Measurements from ENCODE around the gene SDCCAG8. TPM values are rescaled to one million over a fixed set of nuclear protein-coding genes. Genes with fewer than 3 reads are reported as not detected.
"Not testable (repeated sequence)": the region's sequence is repeated elsewhere in the genome, so short reads cannot be mapped to it uniquely, and the experiment has no call there.

SDCCAG8 gene
- total RNA-seq, 1 donor from 2014 or later: 48.0 TPM

DNA sequence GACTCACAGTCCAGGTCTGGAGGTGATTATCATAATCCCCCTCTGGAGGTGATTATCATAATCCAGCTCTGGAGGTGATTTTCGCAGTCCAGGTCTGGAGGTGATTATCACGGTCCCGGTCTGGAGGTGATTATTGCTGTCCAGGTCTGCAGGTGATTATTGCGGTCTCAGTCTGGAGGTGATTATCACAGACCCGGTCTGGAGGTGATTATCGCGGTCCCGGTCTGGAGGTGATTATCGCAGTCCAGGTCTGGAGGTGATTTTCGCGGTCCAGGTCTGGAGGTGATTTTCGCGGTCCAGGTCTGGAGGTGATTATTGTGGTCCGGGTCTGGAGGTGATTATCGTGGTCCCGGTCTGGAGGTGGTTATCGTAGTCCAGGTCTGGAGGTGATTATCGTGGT lies 76.6 kb downstream of the SDCCAG8 start:
- DNase-seq (ENCODE audit: low read depth, low spot score): no peak

- DNase-seq (ENCODE audit: low read depth, low spot score): no peak
Measured at GRCh38 chr1:243335292-243335691, 79.5 kb downstream of the SDCCAG8 start.

DNA sequence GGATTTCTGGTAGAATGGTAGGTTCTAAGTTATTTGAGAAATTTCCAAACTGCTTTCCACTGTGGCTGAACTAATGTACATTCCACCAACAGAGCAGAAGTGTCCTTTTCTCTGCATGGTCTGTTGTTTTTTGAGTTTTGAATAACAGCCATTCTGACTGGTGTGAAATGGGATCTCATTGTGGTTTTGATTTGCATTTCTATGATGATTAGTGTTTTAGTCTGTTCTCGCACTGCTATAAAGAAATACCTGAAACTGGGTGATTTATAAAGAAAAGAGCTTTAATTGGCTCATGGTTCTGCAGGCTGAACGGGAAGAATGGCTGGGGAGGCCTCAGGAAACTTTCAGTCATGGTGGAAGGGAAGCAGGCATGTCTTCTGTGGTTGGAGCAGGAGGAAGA lies 80.3 kb downstream of the SDCCAG8 start:
- DNase-seq (ENCODE audit: low read depth, low spot score): no peak

DNA sequence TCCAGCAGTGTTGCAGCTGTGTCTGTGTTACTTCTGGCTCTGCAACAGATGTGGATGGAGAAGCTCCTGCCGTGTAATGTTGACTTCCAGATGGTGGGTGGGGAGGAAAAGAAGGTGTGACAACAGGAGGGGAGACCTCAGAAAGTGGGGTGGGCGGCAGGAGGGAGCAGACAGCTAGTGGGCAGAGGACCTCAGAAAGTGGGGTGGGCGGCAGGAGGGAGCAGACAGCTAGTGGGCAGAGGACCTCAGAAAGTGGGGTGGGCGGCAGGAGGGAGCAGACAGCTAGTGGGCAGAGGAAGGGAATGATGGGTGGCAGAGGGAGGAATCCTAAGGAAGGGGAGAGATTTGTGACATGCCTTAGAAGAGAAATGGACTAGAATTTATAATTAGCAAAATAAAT lies 83.0 kb downstream of the SDCCAG8 start:
- DNase-seq (ENCODE audit: low read depth, low spot score): not testable (repeated sequence)

DNA sequence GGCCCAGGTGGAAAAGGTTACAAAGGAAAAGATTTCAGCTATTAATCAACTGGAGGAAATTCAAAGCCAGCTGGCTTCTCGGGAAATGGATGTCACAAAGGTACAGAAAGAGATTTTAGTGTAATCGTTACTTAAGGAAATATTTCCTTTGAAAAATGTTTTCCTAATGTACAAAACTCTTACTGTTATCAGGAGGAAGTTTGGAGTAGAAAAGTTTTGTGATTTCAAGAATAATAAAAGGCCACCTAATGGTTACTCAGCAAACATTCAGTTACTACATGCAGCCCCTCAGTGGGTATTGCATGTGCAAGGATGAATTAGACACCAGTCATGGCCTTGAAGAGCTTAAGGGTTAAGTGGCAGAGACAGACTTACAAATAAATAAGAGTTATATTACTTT lies 85.2 kb downstream of the SDCCAG8 start:
- DNase-seq (ENCODE audit: low read depth, low spot score): no peak

DNA sequence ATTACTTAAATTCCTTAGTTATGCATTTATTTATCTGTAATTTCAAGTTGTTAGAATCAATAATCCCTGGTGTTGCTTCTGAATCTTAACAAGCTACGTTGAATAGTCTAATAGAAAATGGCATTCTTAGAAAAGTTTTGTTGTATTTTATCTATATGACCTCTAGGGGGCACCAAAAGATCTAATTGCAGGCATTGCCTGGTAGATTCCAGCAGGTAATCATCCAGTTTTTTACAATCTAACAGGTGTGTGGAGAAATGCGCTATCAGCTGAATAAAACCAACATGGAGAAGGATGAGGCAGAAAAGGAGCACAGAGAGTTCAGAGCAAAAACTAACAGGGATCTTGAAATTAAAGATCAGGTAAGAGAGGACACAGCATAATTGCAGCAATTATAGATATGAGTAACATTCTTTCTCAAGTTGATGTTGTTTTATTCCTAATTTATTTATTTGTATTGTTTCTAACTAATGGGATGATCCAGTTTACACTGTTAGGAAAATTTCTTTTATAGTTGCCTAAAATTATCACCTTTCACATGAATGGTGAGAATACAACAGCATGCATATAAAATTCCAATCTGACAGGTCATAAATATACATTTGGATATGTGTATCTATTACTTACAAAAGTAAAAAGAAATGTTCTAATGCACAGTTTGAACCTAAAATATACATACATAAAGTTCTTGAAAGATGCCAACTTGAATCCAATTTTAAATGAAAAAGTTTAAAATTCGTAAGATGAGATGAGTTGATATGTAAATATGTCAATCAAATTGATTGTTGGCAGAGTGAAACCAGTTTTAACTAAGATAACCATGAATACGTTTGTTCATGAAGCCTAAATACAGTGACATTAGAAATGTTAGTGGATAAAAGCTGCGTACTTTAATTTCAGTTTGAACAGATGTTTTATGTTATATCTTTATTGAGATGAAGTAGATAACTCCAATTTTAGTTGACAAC lies 88.4 kb downstream of the SDCCAG8 start:
- DNase-seq (ENCODE audit: low read depth, low spot score): no peak

DNA sequence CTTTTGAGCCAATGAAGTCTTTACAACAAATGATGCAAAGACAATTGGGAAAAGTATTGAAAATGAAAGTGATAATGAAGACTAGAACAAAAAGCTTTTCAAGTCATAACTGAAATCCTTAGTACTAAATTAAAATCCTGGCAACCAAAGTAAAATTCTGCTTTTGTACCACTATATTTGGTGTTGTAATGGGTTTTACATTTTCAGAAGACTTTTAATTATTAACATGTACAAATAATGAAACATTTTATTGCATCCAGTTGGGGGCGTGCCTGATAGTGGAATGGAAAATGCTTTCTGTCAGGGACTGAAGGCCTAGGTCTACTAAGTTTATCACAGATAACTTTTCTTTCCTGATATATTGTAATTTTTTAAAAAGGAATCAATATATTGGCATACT lies 89.4 kb downstream of the SDCCAG8 start:
- no peak for DNase-seq (ENCODE audit: low read depth, low spot score)

DNA sequence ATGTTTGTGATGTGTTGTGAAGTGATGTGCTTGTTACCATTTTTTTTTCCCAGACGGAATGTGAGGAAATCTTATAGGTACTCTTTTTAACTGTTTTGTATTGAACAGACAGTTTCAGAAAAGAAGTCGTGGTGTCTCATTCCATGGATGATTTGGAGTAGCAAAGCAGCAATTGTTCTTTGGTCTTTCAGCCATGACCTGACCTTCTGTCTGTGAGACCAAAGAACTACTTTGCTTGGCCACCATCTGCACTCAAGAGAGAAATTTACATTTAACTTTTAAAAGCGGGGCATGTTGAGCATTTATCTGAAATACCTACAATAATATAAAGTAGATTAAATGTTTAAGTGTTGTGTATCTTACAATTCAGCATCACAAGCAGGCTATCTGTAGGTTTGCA lies 90.2 kb downstream of the SDCCAG8 start:
- DNase-seq (ENCODE audit: low read depth, low spot score): no peak

- DNase-seq (ENCODE audit: low read depth, low spot score): no peak
Measured at GRCh38 chr1:243346468-243346867, 90.6 kb downstream of the SDCCAG8 start.

GRCh38 chr1:243348331-243348730 lies 92.5 kb downstream of the SDCCAG8 start:
- no peak for DNase-seq (ENCODE audit: low read depth, low spot score)

- DNase-seq (ENCODE audit: low read depth, low spot score): no peak
Measured at GRCh38 chr1:243349128-243349527, 93.3 kb downstream of the SDCCAG8 start.

GRCh38 chr1:243351337-243351736 lies 95.5 kb downstream of the SDCCAG8 start:
- no peak for DNase-seq (ENCODE audit: low read depth, low spot score)

- no peak for DNase-seq (ENCODE audit: low read depth, low spot score)
Measured at GRCh38 chr1:243354511-243355153, 98.8 kb downstream of the SDCCAG8 start.

DNA sequence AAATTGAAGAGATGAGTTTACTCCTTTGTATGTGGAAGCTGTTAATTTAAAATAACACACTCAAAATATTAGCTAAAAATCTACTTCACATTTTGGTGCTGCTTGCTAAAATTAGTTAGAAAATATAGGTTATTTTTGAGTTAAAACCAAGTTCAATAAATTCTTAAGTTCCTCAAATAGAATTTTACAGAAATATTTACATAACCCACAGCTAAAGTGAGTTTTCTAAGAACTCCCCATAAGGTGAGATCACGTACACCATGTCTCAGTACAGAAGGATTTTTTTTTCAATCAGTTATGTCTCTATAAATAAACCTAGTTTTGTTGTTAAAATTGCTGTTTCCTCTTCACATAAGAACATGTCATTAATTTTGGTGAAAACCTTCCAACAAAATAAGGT lies 108.0 kb downstream of the SDCCAG8 start:
- DNase-seq (ENCODE audit: low read depth, low spot score): no peak

DNA sequence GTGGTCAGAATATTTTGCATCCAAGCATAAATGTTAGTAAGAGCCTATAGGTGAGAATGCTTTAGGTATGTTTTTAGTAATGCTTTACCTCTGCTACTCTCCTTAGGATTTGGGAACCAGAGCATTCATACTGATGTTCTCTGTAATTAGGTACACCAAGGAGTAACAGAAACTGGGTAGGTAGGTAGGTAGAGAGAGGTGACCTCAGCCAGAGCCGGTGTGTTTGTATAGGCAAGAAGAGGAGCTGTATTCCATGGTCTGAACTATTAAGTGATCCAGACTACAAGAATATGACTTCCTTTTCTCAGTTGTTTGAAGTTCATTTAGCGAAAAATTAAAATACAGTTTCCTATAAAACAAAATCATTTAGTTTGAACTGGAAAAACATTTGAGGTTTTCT lies 108.5 kb downstream of the SDCCAG8 start:
- DNase-seq (ENCODE audit: low read depth, low spot score): no peak

- DNase-seq (ENCODE audit: low read depth, low spot score): no peak
Measured at GRCh38 chr1:243364866-243365265, 109.0 kb downstream of the SDCCAG8 start.

GRCh38 chr1:243367314-243367713 lies 111.5 kb downstream of the SDCCAG8 start:
- no peak for DNase-seq (ENCODE audit: low read depth, low spot score)

- no peak for DNase-seq (ENCODE audit: low read depth, low spot score)
Measured at GRCh38 chr1:243374412-243374811, 118.6 kb downstream of the SDCCAG8 start.

GRCh38 chr1:243375596-243375995 lies 119.8 kb downstream of the SDCCAG8 start:
- DNase-seq (ENCODE audit: low read depth, low spot score): no peak

- no peak for DNase-seq (ENCODE audit: low read depth, low spot score)
Measured at GRCh38 chr1:243378669-243379068, 122.8 kb downstream of the SDCCAG8 start.

- DNase-seq (ENCODE audit: low read depth, low spot score): no peak
Measured at GRCh38 chr1:243379208-243379607, 123.4 kb downstream of the SDCCAG8 start.

DNA sequence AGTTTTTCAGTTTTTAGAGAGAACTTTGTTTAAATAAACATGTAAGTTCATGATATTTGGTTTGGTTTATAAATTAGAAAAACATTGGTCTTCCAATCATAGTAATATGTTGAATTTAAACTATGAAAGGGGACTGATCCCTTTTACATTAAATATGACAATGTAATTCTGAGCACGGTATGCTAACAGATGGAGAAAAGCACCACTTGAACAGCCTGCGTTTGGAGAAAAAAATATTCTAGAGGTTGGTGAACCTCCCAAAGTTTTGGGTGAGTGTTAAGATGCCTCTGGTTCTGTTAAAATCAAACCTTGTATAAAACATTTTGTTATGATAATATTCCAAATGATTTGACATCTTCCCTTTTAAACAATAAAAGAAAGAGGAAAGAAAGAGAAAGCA lies 123.9 kb downstream of the SDCCAG8 start:
- DNase-seq (ENCODE audit: low read depth, low spot score): no peak

GRCh38 chr1:243388276-243388675 lies 132.4 kb downstream of the SDCCAG8 start:
- no peak for DNase-seq (ENCODE audit: low read depth, low spot score)

Data from pulmonary artery endothelial cell (primary cell).